Calu3 (cell line): ENCODE results near the gene ALK. TPM values are rescaled to one million over a fixed set of nuclear protein-coding genes. Genes with fewer than 3 reads are reported as not detected.

ENCODE experiments used
- BruUV-seq: library from RNA; stranded (reverse); fragments of 400-500 nt; replicated peaks from 2 replicates; lab custom pipeline; 2021; lab: Mats Ljungman, UMichigan
- CTCF ChIA-PET: fragments of 300-600 bp; sonication (Branson Sonifier 250); formaldehyde crosslinking; loops from one replicate; lab custom pipeline; 2022; ENCODE audit warnings: antibody characterized with exemption; lab: Charles Lee
- DNase-seq: peaks from one replicate; pipeline ENCODE4 v3.0.0; 2022
- H3K27ac Mint-ChIP-seq: one replicate; pipeline ENCODE4 v1.8.0; 2022; ENCODE audit warnings: mixed read lengths; ENCODE audit not compliant: unreplicated experiment
- H3K27me3 Mint-ChIP-seq: one replicate; pipeline ENCODE4 v1.8.0; 2022; ENCODE audit warnings: mixed read lengths; ENCODE audit not compliant: unreplicated experiment
- H3K36me3 Mint-ChIP-seq: one replicate; pipeline ENCODE4 v1.8.0; 2022; ENCODE audit warnings: mild to moderate bottlenecking, moderate library complexity, mixed read lengths; ENCODE audit not compliant: insufficient read depth, unreplicated experiment
- H3K4me1 Mint-ChIP-seq: one replicate; pipeline ENCODE4 v1.8.0; 2022; ENCODE audit warnings: mild to moderate bottlenecking, low read depth, mixed read lengths; ENCODE audit not compliant: unreplicated experiment
- H3K4me3 Mint-ChIP-seq: one replicate; pipeline ENCODE4 v1.8.0; 2022; ENCODE audit warnings: mild to moderate bottlenecking, low read depth, moderate library complexity, mixed read lengths; ENCODE audit not compliant: unreplicated experiment
- H3K9me3 Mint-ChIP-seq: one replicate; pipeline ENCODE4 v1.8.0; 2022; ENCODE audit warnings: low read depth, mixed read lengths; ENCODE audit not compliant: unreplicated experiment
- CTCF ChIP-seq: fragments of 200-600 bp; IDR thresholded peaks from one replicate; pipeline ENCODE4 v1.8.0; 2022; ENCODE audit warnings: antibody characterized with exemption; ENCODE audit not compliant: unreplicated experiment
- intact Hi-C: fragments of 100-400 bp; cut with micrococcal nuclease; formaldehyde crosslinking; loops from one replicate; pipeline ENCODE4 v1.10.0; 2022; ENCODE audit not compliant: unreplicated experiment
- total RNA-seq: library from RNA; stranded (reverse); gene quantifications from 2 replicates; pipeline ENCODE4 v1.2.3, GENCODE V29; 2022

Gene ALK
- total RNA-seq, 1 experiment from 2014 or later, result not detected

GRCh38 chr2:29281916-29282247 lies 639.5 kb downstream of the ALK start:
- no TSS peak for BruUV-seq
- Mint-ChIP-seq H3K27me3 (peaks cover 100% of the 10 kb centered on the region), H3K36me3 (no peaks in the 10 kb centered on the region), H3K9me3 (no peaks in the 10 kb centered on the region), H3K4me1 (peaks cover 8% of the 10 kb centered on the region), H3K27ac (no peak overlapping the region), H3K4me3 (peak overlapping the region; percentile 10)
- CTCF ChIA-PET, result no interaction called here
- intact Hi-C loops, result no loop called here
- no peak for TF ChIP-seq CTCF
- no peak for DNase-seq

DNA sequence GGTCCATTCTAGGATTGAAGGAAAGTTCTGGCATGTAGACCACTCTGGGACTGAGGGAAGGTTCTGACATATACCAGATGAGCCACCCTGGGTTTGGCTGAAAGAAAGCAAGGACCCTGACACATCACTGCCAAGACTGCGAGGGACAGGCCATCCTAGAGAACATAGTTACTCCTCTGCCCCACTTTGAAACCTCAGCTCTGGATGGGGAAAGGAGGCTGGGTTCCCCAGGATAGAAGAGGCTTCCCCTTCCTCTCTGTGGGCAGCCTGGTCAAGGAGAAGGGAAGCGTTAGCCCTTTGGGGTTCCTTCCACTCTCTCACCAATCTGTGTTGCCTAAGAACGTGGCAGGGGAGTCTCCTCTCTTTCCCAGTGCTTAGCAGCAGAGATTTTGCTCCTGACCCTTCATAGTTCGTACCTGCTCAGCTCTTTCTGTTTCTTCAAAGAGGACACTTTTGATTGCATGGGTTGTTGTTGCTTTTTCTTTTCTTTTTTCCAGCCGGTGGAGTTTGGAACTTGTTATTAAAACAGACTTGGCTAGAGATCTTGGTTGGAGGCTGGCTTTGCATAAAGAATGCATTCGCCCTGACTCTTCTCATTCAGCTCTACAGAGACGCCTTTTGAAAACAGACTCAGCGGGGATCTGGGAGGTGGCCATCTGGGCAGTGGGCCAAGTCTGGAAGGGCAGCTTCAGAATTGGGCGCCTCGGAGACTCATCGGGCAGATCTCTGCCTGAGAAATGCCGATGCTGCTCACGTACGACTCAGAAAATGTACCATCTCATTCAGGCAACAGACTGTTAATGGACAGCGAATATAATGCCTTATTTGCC lies 640.1 kb downstream of the ALK start:
- peaks cover 100% of the 10 kb centered on the region for H3K27me3 Mint-ChIP-seq
- DNase-seq, result peak; percentile 55
- CTCF ChIA-PET, result no interaction called here

GRCh38 chr2:29278966-29279365 lies 642.4 kb downstream of the ALK start:
- Mint-ChIP-seq H3K27ac (no peak overlapping the region), H3K4me3 (no peak overlapping the region), H3K9me3 (no peaks in the 10 kb centered on the region), H3K4me1 (peaks cover 8% of the 10 kb centered on the region), H3K27me3 (peaks cover 100% of the 10 kb centered on the region), H3K36me3 (no peaks in the 10 kb centered on the region)
- BruUV-seq, result no TSS peak
- intact Hi-C loops, result no loop called here
- DNase-seq, result no peak
- no peak for TF ChIP-seq CTCF
- CTCF ChIA-PET, result no interaction called here

More for the DNA sequence above, 640.1 kb downstream of the ALK start:
- Mint-ChIP-seq H3K4me1 (peaks cover 8% of the 10 kb centered on the region), H3K9me3 (no peaks in the 10 kb centered on the region), H3K4me3 (peak overlapping the region; percentile 10), H3K27ac (no peak overlapping the region), H3K36me3 (no peaks in the 10 kb centered on the region)
- no peak for TF ChIP-seq CTCF
- no TSS peak for BruUV-seq
- intact Hi-C loops, result no loop called here

DNA sequence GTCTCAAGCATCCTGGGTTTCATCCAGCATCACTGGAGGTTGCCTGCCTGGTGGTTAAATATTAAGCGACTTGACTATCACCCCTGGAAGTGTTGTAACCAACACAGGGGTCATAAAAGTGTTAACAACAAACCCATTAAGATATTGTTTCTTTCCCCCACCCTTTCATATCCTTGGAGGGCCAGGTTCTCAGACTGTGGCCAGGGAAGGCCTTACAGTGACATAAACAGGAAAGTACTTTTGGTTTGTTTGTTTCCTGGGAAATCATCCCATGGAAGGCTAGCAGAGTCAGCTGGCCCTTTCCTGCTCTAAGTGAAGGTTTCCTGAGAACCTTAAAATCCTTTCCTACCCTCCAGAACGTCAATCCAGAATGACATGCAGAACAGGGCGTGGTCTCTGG lies 645.2 kb downstream of the ALK start:
- no peak overlapping the region for H3K4me3 Mint-ChIP-seq
- peaks cover 1% of the 10 kb centered on the region for H3K4me1 Mint-ChIP-seq
- CTCF ChIA-PET, result no interaction called here
- peaks cover 100% of the 10 kb centered on the region for H3K27me3 Mint-ChIP-seq
- no TSS peak for BruUV-seq
- DNase-seq, result no peak
- H3K9me3 Mint-ChIP-seq, result no peaks in the 10 kb centered on the region
- no peak for TF ChIP-seq CTCF
- H3K27ac Mint-ChIP-seq, result no peak overlapping the region
- H3K36me3 Mint-ChIP-seq, result no peaks in the 10 kb centered on the region
- intact Hi-C loops, result no loop called here
